ENCODE results near the gene CNIH1.
"Not testable (repeated sequence)": the region's sequence is repeated elsewhere in the genome, so short reads cannot be mapped to it uniquely, and the experiment has no call there.

The CNIH1 gene

DNA sequence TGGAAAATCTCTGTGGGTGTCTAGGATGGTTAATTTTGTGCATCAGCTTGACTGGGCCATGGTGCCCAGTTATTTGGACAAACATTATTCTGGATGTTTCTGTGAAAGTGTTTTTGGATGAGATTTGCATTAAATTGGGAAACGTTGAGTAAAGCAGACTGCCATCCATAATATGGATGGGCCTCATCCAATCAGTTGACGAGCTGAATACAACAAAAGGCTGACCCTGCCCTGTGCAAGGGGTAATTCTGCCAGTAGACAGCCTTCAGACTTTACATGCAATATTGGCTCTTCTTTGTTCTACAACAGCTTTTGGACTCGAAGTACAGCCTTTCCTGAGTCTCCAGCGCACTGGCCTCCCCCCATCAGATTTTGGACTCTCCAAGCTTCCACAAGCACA, 45.9 kb downstream of the CNIH1 start:
- POLR2A ChIA-PET = interaction anchor here (0.6 kb wide), 1 partner anchor 84 kb away, joined by 3 read pairs; no protein-coding TSS in a partner anchor
- no peak overlapping the region for H3K4me3 ChIP-seq (ENCODE audit: low read depth, low read length)
- CTCF ChIA-PET = interaction anchor here (1.1 to 5.0 kb wide), 7 partner anchors 8 to 381 kb away, joined by 3 to 31 read pairs (median 4); no protein-coding TSS in a partner anchor
- no peak for TF ChIP-seq CTCF (IDR thresholded peaks at IDR 0.05; ENCODE audit: insufficient read depth, low read length, missing control alignments)
- no peak for DNase-seq (ENCODE audit: low read depth, low spot score)

- no peak overlapping the region for H3K4me3 ChIP-seq (ENCODE audit: low read depth, low read length)
- ChIA-PET CTCF (interaction anchor here (4.7 to 5.0 kb wide), 2 partner anchors 16 to 27 kb away, joined by 23 to 31 read pairs; no protein-coding TSS in a partner anchor), POLR2A (no interaction called here)
- no peak for TF ChIP-seq CTCF (IDR thresholded peaks at IDR 0.05; ENCODE audit: insufficient read depth, low read length, missing control alignments)
- no peak for DNase-seq (ENCODE audit: low read depth, low spot score)
Observed at GRCh38 chr14:54394596-54394995, 46.6 kb downstream of the CNIH1 start.

DNA sequence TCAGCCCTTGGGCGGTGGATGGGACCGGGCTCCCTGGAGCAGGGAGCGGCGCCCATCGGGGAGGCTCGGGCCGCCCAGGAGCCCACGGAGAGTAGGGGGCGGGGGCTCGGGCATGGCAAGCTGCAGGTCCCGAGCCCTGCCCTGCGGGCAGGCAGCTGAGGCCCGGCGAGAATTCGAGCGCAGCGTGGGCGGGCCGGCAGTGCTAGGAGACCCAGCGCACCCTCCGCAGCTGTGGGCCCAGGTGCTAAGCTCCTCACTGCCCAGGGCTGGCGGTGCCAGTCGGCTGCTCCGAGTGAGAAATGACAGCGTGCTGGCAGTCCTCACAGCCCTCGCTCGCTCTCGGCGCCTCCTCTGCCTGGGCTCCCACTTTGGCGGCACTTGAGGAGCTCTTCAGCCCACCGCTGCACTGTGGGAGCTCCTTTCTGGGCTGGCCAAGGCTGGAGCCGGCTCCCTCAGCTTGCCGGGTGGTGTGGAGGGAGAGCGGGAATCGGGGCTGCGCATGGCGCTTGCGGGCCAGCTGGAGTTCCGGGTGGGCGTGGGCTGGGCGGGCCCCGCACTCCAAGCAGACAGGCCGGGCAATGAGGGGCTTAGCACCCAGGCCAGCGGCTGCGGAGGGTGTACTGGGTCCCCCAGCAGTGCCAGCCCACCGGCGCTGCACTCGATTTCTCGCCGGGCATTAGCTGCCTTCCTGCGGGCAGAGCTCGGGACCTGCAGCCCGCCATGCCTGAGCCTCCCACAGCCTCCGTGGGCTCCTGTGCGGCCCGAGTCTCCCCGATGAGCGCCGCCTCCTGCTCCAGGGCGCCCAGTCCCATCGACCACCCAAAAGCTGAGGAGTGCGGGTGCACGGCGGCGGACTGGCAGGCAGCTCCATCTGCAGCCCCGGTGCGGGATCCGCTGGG, 47.9 kb downstream of the CNIH1 start:
- CTCF ChIA-PET = interaction anchor here (1.5 to 5.0 kb wide), 2 partner anchors 11 to 26 kb away, joined by 3 to 23 read pairs; no protein-coding TSS in a partner anchor
- POLR2A ChIA-PET; DNase-seq (ENCODE audit: low read depth, low spot score); H3K4me3 ChIP-seq (ENCODE audit: low read depth, low read length): not testable (repeated sequence)

DNA sequence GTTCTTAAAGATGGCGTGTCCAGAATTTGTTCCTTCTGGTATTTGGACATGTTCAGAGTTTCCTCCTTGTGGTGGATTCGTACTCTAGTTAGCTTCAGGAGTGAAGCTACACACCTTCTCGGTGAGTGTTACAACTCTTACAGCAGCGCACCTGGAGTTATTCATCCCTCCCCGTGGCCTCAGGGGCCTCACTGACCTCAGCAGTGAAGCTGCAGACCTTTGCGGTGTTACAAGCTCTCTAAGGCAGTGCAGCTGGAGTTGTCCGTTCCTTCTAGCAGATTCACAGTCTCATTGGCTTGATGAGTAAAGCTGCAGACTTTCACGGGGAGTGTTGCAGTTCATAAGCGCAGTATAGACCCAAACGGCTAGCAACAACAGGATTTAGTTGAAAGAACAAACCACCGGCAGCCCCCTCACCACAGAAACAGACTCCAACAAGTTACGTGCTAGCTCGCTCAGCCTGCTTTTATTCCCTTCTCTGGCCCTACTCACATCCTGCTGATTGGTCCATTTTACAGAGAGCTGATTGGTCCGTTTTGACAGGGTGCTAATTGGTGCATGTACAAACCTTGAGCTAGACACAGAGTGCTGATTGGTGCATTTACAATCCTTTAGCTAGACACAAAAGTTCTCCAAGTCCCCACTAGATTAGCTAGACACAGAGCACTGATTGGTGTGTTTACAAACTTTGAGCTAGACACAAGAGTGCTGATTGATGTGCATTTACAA, 48.9 kb downstream of the CNIH1 start:
- no peak for DNase-seq (ENCODE audit: low read depth, low spot score)
- TF ChIP-seq CTCF (IDR thresholded peaks at IDR 0.05; ENCODE audit: insufficient read depth, low read length, missing control alignments) = no peak
- no peak overlapping the region for H3K4me3 ChIP-seq (ENCODE audit: low read depth, low read length)
- ChIA-PET POLR2A (no interaction called here), CTCF (interaction anchor here (1.5 kb wide), 1 partner anchor 10 kb away, joined by 3 read pairs; no protein-coding TSS in a partner anchor)

DNA sequence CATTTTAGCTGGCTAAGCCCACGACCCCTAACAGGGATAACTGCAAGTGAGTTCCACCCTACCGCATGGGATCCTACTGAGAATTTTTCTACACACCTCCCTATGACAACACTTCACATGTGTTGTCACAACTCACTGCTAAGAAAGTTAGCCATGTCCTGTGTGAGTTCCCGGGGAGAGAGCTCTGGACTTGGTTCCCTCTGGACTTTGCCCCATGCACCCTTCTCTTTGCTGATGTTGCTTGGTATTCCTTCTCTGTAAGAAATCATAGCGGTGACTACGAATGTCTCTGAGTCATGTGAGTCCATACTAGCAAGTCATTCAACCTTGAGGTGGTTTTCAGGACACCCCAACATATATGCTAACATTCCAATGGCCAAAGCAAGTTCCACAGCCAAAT, 53.8 kb downstream of the CNIH1 start:
- POLR2A ChIA-PET = no interaction called here
- H3K4me3 ChIP-seq (ENCODE audit: low read depth, low read length) = no peak overlapping the region
- no peak for DNase-seq (ENCODE audit: low read depth, low spot score)
- CTCF ChIA-PET = interaction anchor here (1.3 to 2.5 kb wide), 3 partner anchors 8 to 20 kb away, joined by 3 to 15 read pairs (median 8); partner anchors contain the start of gene CDKN3
- TF ChIP-seq CTCF (IDR thresholded peaks at IDR 0.05; ENCODE audit: insufficient read depth, low read length, missing control alignments) = no peak

DNA sequence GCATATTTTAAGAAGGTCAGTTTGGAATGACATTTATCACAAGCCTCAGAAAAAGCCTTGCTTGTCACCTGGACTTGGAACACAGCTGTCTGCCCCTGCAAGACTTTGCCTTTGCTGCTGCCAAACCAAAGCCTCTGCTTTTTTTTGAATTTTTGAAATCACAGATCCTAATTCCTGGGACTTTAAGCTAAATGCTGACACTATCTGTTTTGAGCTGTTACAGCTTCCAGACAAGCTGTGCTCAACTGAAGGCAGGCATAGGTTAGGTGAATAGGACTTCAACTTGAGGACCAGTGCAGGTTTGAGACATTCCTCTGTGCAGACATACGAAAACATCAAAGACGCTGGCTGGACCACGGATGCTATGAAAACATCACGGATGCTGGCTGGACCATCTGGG, 55.6 kb downstream of the CNIH1 start:
- CTCF ChIA-PET = no interaction called here
- no peak overlapping the region for H3K4me3 ChIP-seq (ENCODE audit: low read depth, low read length)
- POLR2A ChIA-PET = no interaction called here
- no peak for TF ChIP-seq CTCF (IDR thresholded peaks at IDR 0.05; ENCODE audit: insufficient read depth, low read length, missing control alignments)
- DNase-seq (ENCODE audit: low read depth, low spot score) = no peak
